Neuron (in vitro differentiated cells): ENCODE results near the gene SCN4A.

Experiments
- H2AFZ ChIP-seq: one replicate; pipeline ENCODE4 v1.6.1; 2013; ENCODE audit warnings: low read depth, mild to moderate bottlenecking, inconsistent platforms, low read length, moderate library complexity
- H3K27me3 ChIP-seq: one replicate; pipeline ENCODE4 v1.6.1; 2013; ENCODE audit warnings: low read length; ENCODE audit not compliant: insufficient read depth
- H3K36me3 ChIP-seq: one replicate; pipeline ENCODE4 v1.6.1; 2013; ENCODE audit warnings: low read length; ENCODE audit not compliant: insufficient read depth
- H3K4me1 ChIP-seq: one replicate; pipeline ENCODE4 v1.6.1; 2013; ENCODE audit warnings: low read length; ENCODE audit not compliant: insufficient read depth
- H3K4me3 ChIP-seq: 2 replicates; pipeline ENCODE4 v1.5.1; 2013; ENCODE audit warnings: mild to moderate bottlenecking, low read length, moderate library complexity
- H3K9me3 ChIP-seq: one replicate; pipeline ENCODE4 v1.6.1; 2013; ENCODE audit warnings: low read length

The SCN4A gene

DNA sequence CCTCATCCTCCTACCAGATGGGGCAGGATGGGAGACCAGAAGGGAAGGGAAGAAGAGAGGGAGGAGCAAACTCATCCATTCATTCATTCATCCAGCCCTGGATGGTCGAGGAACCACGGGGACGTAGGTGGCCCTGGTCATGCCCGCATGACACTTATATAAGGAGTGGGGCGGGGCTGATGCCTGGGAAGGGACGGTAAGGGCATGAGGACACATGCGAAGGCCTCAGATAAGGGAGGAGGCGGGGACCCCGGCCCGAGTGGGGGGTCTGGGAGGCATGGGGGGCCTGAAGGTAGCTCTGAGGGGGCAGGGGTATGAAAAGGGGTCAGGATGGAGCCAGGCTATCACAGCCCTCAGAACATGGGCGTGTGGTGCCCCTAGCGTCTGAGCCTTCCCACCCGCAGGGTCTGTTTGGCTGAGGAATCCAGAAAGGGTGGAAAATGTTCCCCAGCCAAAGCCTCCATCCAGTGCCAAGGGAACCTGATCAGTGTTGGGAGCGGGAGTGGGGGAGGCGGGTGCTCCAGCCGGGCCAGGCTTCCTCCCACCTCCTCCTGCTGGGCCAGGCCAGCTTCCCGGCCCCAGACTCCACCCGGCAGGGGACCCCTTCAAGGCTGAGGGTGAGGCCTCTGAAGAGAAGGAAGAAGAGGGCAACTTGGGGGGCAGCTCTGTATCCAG, 23.0 kb downstream of the SCN4A start:
- Histone ChIP-seq H3K36me3 (no peaks in the 10 kb centered on the region), H2AFZ (no peak overlapping the region), H3K9me3 (no peaks in the 10 kb centered on the region), H3K4me1 (no peaks in the 10 kb centered on the region), H3K4me3 (no peak overlapping the region), H3K27me3 (no peaks in the 10 kb centered on the region)

DNA sequence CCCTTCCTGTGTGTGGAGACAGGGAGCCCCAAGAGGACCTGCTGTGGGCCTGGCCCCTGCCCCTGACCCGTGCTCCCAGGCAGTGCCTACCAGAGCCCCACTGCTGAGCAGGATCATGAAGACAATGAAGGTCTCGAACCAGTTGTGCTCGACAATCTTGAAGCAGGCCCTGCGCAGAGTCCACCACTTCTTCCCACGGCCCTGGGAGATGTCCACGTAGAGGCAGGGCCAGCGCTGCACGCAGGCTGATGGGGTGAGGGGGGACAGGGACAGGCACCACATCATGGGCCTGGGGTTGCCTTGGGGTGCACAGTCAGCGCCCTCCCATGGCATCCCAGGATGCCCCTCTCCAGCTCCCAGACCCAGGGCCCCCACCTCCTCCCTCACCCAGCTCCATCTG, 24.2 kb downstream of the SCN4A start:
- no peaks in the 10 kb centered on the region for H3K4me1 ChIP-seq
- H3K4me3 ChIP-seq: no peak overlapping the region
- H3K9me3 ChIP-seq: no peaks in the 10 kb centered on the region
- no peak overlapping the region for H2AFZ ChIP-seq
- H3K27me3 ChIP-seq: no peaks in the 10 kb centered on the region
- no peaks in the 10 kb centered on the region for H3K36me3 ChIP-seq

DNA sequence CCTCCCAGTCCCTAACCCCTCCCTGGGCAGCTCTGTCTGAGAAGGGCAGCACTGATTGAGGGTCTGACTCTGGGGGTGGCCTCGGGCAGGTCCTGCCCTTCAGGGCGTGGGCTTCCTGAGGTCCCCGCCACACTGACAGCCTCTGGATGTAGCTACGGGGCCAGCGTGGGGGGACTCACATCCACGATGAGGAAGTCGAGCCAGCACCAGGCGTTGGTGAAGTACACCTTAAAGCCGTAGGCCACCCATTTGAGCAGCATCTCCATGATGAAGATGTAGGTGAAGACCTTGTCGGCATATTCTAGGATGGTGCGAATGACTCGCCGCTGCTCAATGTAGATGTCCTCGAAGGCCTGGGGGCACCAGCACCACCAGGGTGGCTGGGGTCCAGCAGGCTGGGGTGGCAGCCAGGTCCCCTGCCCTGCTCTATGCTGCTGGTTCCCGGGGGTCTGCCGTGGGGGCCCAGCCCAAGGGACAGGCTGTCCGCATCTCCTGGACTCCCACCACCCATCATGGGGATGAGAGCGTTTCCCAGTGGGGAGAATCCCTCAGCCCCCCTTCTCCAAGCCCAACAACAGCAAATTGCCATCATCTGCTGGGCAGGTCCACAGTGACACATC, 24.9 kb downstream of the SCN4A start:
- no peaks in the 10 kb centered on the region for H3K4me1 ChIP-seq
- H3K9me3 ChIP-seq: no peaks in the 10 kb centered on the region
- H2AFZ ChIP-seq: no peak overlapping the region
- no peaks in the 10 kb centered on the region for H3K27me3 ChIP-seq
- no peak overlapping the region for H3K4me3 ChIP-seq
- no peaks in the 10 kb centered on the region for H3K36me3 ChIP-seq

GRCh38 chr17:63946440-63947363, 26.0 kb downstream of the SCN4A start:
- Histone ChIP-seq H3K4me3 (no peak overlapping the region), H3K27me3 (no peaks in the 10 kb centered on the region), H3K4me1 (no peaks in the 10 kb centered on the region), H3K36me3 (no peaks in the 10 kb centered on the region), H3K9me3 (no peaks in the 10 kb centered on the region), H2AFZ (no peak overlapping the region)

GRCh38 chr17:63945784-63946439, 26.8 kb downstream of the SCN4A start:
- no peaks in the 10 kb centered on the region for H3K9me3 ChIP-seq
- no peaks in the 10 kb centered on the region for H3K36me3 ChIP-seq
- no peak overlapping the region for H3K4me3 ChIP-seq

GRCh38 chr17:63944736-63945499, 27.8 kb downstream of the SCN4A start:
- Histone ChIP-seq H3K4me3 (no peak overlapping the region), H3K27me3 (no peaks in the 10 kb centered on the region), H3K9me3 (no peaks in the 10 kb centered on the region), H2AFZ (no peak overlapping the region), H3K4me1 (no peaks in the 10 kb centered on the region), H3K36me3 (no peaks in the 10 kb centered on the region)

More at GRCh38 chr17:63945784-63946439, 26.8 kb downstream of the SCN4A start:
- Histone ChIP-seq H2AFZ (no peak overlapping the region), H3K4me1 (no peaks in the 10 kb centered on the region), H3K27me3 (no peaks in the 10 kb centered on the region)

DNA sequence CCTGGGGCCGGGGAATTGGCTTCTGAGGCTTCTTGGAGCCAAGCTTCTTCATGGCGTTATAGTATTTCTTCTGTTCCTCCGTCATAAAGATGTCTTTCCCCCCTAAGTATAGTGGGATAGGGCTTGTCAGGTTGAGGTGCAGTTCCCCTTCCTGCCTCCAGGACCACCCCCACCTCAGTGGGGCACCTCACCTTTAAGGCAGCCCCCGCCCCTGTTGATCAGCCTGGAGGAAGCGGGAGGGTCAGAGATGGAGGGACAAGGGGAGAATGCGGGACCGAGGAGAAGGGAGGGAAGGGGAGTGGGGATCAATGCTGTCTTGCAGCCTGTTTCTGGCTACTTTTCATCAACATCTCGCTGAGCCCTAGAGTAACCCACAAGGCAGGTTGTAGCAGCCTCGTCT, 29.0 kb downstream of the SCN4A start:
- Histone ChIP-seq H3K36me3 (no peaks in the 10 kb centered on the region), H3K4me3 (no peak overlapping the region), H3K4me1 (no peaks in the 10 kb centered on the region), H2AFZ (no peak overlapping the region), H3K27me3 (no peaks in the 10 kb centered on the region), H3K9me3 (no peaks in the 10 kb centered on the region)

- Histone ChIP-seq H3K4me1 (no peaks in the 10 kb centered on the region), H3K36me3 (no peaks in the 10 kb centered on the region), H2AFZ (no peak overlapping the region), H3K4me3 (no peak overlapping the region), H3K27me3 (no peaks in the 10 kb centered on the region), H3K9me3 (no peaks in the 10 kb centered on the region)
Measured at GRCh38 chr17:63942309-63942985, 30.3 kb downstream of the SCN4A start.

DNA sequence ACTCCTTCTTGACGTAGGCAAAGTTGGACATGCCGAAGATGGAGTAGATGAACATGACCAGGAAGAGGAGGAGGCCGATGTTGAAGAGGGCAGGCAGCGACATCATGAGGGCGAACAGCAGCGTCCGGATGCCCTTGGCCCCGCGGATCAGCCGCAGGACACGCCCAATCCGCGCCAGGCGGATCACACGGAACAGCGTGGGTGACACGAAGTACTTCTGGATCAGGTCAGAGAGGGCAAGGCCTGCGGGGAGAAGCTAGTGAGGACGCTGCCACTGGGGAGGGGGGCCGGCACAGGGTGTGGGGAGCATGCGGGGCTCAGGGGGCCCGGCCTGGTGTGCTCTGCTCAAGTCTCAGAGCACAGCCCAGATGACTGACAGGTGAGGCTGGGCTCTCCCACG, 31.0 kb downstream of the SCN4A start:
- Histone ChIP-seq H2AFZ (no peak overlapping the region), H3K36me3 (no peaks in the 10 kb centered on the region), H3K4me3 (no peak overlapping the region), H3K4me1 (no peaks in the 10 kb centered on the region), H3K9me3 (no peaks in the 10 kb centered on the region), H3K27me3 (no peaks in the 10 kb centered on the region)

DNA sequence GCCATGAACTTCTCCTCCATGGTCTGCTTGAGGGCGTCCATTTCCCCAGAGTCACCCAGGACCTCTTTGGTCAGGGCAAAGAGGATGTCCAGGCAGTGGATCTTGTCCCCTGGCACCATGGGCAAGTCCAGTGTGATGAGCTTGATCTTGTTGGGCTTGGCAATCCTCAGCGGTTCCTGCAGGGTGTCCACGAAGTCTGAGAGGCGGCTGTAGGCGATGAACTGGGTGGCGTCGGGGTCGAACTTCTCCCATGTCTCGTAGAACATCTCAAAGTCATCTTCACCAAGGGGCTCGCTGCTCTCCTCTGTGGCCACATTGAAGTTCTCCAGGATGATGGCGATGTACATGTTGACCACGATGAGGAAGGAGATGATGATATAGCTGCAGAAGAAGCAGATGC, 31.6 kb downstream of the SCN4A start:
- Histone ChIP-seq H3K4me3 (no peak overlapping the region), H3K27me3 (no peaks in the 10 kb centered on the region), H3K4me1 (no peaks in the 10 kb centered on the region), H3K9me3 (no peaks in the 10 kb centered on the region), H2AFZ (no peak overlapping the region), H3K36me3 (no peaks in the 10 kb centered on the region)

- Histone ChIP-seq H2AFZ (no peak overlapping the region), H3K4me1 (no peaks in the 10 kb centered on the region), H3K27me3 (no peaks in the 10 kb centered on the region), H3K4me3 (no peak overlapping the region), H3K9me3 (no peaks in the 10 kb centered on the region), H3K36me3 (no peaks in the 10 kb centered on the region)
Measured at GRCh38 chr17:63940584-63940983, 32.1 kb downstream of the SCN4A start.

DNA sequence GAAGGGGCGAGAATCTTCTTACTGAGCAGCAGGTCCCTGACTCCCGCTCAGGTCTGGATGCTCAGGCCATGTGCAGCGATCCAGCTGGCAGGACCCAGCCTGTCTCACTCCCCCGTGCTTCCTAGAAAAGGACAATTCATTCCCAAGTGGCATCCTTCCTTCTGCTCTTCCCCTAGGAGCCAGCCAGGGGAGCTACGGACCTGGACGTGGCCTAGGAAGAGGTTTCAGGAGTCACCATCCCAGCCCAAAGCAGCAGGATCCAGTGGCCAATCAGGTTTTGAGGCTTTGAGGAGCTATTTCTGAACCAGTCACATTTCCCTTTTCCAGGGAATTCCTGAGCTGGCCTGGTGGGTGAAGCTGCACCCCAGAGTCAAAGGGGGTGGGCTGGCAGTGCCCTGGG, 32.8 kb downstream of the SCN4A start:
- Histone ChIP-seq H3K4me3 (no peak overlapping the region), H3K36me3 (no peaks in the 10 kb centered on the region)

More for the DNA sequence above, 32.8 kb downstream of the SCN4A start:
- H2AFZ ChIP-seq: no peak overlapping the region
- H3K9me3 ChIP-seq: no peaks in the 10 kb centered on the region
- no peaks in the 10 kb centered on the region for H3K27me3 ChIP-seq
- no peaks in the 10 kb centered on the region for H3K4me1 ChIP-seq
